Upper lobe of left lung (tissue), 4 donors: ENCODE results near the gene PCDH17.

ENCODE experiments used
- CTCF ChIP-seq, 6 experiments: fragments of 450-650 bp in 4 of 6; fragments of 200-600 bp in 2 of 6; sonication (generic) in 2 of 6; IDR thresholded peaks; one replicate each; pipeline ENCODE4 v1.5.1; 2016 to 2019; ENCODE audit warnings: antibody characterized with exemption in 6 of 6
- EP300 ChIP-seq, 4 donors: sonication (generic); formaldehyde crosslinking; IDR thresholded peaks; one replicate each; pipeline ENCODE4 v1.5.1; 2017; ENCODE audit warnings: antibody characterized with exemption in 4 of 4, control low read depth in 2 of 4
- POLR2A ChIP-seq, 4 donors: fragments of 450-650 bp; IDR thresholded peaks; one replicate each; pipeline ENCODE4 v1.5.1; 2016 to 2017; ENCODE audit warnings: antibody characterized with exemption in 4 of 4, mild to moderate bottlenecking in 2 of 4
- POLR2AphosphoS5 ChIP-seq, 2 donors: sonication (generic); formaldehyde crosslinking; IDR thresholded peaks; one replicate each; pipeline ENCODE4 v1.5.1; 2017; ENCODE audit warnings: antibody characterized with exemption in 2 of 2

- TF ChIP-seq POLR2A (IDR thresholded peaks at IDR 0.05) (no peak), CTCF (IDR thresholded peaks at IDR 0.05) (no peak), EP300 (IDR thresholded peaks at IDR 0.05) (no peak), POLR2AphosphoS5 (IDR thresholded peaks at IDR 0.05) (no peak)
These were observed 109.2 kb downstream of the PCDH17 start for GRCh38 chr13:57740719-57741118.
